NCI-H1092 treated with DMSO at 0.1 percent for 48 hours (cell line): ENCODE measurements around the gene COL18A1.
"Not testable (repeated sequence)": the region's sequence is repeated elsewhere in the genome, so short reads cannot be mapped to it uniquely, and the experiment has no call there.

Experiments
- DNase-seq: peaks from one replicate; lab custom pipeline; 2025; lab: John Stamatoyannopoulos, UW

Gene COL18A1

GRCh38 chr21:45367402-45368351 is 37.3 kb upstream of the COL18A1 start:
- DNase-seq, result no peak

DNA sequence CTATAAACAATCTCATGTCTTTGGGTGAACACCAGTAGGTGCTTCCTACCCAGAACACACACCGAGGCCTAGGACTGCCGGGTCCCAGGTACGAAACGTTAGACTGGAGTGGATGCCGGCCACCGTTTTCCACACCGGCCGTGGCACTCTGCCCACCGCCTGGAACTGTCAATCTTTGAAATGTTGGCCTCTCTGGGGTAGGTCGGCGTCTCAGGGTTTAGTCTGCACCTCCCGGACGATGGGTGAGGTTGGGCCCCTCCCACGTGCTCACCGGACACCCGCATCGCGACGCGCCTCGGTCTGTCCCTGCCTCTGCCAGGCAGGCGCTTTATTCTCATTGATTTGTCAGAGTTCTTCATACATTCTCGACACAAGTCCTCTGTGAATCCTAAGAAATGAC is 35.9 kb upstream of the COL18A1 start:
- DNase-seq, result not testable (repeated sequence)

- no peak for DNase-seq
Measured at GRCh38 chr21:45370575-45370974, 34.4 kb upstream of the COL18A1 start.

GRCh38 chr21:45371081-45371480 is 33.9 kb upstream of the COL18A1 start:
- no peak for DNase-seq

DNA sequence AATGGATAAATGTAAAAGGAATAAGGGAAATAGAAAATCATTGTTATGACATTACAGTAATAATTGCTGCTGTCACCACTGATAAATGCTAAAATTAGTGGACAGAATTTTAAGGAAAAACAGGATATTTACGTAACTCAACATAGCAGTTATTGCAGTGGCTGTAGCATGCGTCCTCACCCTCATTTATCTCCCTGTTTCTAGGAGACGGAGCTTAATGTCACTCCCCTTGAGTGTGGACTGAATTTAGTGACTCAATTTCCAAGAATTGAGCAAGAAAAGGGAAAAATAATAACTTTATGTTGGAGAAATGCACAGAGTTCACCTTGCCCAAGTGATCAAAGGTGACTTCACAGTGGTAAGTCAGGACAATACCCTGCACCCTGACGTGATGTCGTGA is 33.3 kb upstream of the COL18A1 start:
- no peak for DNase-seq

- no peak for DNase-seq
Measured at GRCh38 chr21:45372732-45373355, 32.1 kb upstream of the COL18A1 start.

DNA sequence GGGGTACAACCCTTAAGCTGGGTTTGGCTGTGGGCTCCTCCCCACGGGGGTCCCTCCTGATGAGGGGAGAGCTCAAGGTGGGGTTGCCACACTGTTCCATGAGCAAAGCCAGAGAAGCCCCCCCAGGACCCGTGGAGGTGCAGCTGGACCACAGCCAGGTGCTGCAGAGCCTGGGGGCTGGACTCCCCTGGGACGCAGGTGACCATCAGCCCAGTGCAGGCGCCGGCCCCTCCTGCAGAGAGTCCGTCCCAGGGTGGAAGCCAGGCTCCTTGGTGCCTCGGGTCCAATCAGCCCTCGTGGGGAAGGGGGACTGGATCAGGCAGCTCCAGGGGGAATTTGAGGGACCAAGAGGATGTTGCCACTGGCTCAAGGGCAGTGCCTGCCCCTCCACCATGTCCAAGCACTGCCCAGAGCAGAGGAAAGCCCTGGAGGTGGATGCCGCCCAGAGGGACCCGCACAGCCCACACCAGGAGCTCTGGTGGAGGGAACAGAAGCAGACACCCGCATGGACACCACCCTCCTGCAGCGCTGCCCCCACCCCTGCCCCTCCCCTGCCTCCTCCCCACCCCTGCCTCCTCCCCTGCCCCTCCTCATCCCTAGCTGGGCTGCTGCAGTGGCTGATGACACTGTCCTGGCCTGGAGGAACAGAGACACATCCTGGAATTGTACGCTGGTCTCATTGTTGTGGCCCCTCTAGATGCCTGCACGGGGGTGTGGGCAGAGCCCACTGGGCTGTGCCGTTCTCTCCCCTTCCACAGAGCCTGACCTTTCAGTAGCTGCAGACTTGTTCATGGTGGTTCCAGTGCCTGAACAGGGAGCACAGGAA is 30.8 kb upstream of the COL18A1 start:
- DNase-seq, result no peak

DNA sequence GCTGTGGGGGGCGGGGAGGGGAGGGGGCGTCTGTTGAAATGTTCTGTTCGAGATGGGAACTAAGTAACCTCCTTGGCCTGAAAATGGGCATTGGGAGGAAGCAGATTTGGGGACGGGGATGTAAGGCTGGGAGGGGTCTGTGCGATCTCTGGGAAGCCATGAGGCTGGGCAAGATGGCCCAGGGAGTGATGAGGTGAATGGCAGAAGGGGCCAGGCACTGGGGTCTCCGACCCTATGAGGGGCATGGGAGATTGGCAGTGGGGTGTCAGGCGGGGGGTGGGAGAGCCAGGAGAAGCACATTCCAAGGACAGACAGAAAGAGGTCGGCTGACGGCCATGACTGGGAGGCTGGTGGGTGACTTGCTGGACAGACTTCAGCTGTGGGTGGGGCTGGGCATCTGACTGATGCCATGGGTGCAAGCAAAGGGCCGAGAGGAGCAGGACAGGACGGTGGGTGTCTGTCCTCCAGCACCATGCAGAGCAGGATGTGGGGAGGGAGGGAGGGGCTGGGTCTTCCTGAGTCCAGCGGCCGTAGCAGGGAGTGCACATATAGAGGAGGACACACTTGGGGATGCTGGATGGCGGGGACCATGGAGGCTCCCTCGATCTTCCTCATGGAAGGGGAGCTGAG is 30.0 kb upstream of the COL18A1 start:
- DNase-seq, result no peak

DNA sequence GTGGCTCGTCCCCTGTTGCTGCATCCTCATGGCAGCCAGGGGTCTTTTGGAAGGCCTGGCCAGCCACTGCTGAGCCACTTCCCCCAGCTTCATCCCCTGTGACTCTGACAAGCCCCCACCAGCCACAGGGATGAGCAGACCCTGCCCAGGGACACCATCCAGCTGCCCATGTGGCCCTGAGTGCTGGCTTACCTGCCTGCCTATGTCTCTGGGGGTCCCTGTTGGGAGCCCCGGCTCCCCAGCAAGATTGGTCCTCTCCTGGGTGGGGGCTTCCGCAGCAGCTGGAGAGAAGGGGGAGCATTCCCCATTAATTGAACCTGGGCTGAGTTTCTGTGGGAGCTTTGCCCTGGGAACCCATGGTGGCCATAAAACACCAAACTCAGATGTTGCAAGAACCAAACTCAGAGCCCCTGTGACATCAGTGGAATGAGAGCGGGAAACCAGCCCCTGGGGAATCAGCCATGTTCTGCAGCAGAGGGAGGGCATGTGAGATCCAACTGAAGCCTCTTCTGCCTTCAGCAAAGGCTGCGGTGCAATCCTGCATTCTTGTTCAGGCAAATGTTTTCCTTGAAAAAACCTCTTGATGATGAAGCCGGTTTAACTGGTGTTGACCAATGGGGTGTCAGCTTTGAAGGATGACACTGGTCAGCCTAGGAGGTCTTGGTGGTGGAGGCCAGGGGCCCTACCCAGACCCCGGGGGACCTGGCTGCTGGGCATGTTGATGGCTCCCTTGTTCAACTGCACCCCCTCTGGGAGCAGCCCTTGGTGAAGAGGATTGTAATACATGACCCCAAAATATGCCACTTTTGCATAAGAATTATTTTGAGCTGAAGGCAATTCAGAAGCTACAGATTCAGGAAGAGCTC is 28.3 kb upstream of the COL18A1 start:
- DNase-seq, result no peak

DNA sequence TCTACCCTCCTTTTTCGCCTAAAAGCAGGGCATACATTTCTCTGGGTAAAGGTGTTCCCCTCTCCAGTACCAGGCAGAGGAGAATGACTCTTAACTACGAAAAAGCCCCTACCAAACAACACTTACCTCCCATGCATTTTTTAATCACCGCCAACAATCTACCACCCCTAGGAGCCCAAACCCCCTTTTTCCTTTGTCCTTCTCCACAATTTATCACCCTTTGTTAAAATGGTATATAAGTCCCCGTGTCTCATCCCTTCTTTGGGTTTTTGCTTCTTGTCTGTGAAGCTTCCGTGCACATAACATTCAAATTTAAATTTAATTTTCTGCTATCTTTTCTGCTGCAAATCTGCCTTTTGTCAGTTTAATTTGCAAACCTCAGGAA is 27.6 kb upstream of the COL18A1 start:
- DNase-seq, result no peak

- DNase-seq, result no peak
Measured at GRCh38 chr21:45377866-45378257, 27.1 kb upstream of the COL18A1 start.

- DNase-seq, result no peak
Measured at GRCh38 chr21:45378258-45378966, 26.6 kb upstream of the COL18A1 start.

GRCh38 chr21:45379171-45379900 is 25.6 kb upstream of the COL18A1 start:
- no peak for DNase-seq

- no peak for DNase-seq
Measured at GRCh38 chr21:45379901-45380330, 25.0 kb upstream of the COL18A1 start.

- no peak for DNase-seq
Measured at GRCh38 chr21:45380566-45380965, 24.4 kb upstream of the COL18A1 start.

- DNase-seq, result no peak
Measured at GRCh38 chr21:45381036-45381787, 23.8 kb upstream of the COL18A1 start.

- no peak for DNase-seq
Measured at GRCh38 chr21:45381865-45382696, 22.9 kb upstream of the COL18A1 start.

GRCh38 chr21:45382697-45382997 is 22.3 kb upstream of the COL18A1 start:
- no peak for DNase-seq
